ENCODE data around the gene STXBP5.

The STXBP5 gene

GRCh38 chr6:147211349-147211748 lies 7.1 kb downstream of the STXBP5 start:
- DNase-seq (ENCODE audit: low read depth) = no peak

- DNase-seq (ENCODE audit: low read depth) = no peak
These were observed 7.6 kb downstream of the STXBP5 start for GRCh38 chr6:147211831-147212230.

- DNase-seq (ENCODE audit: low read depth) = no peak
These were observed 8.4 kb downstream of the STXBP5 start for GRCh38 chr6:147212622-147213021.

- DNase-seq (ENCODE audit: low read depth) = no peak
These were observed 9.6 kb downstream of the STXBP5 start for GRCh38 chr6:147213772-147214171.

GRCh38 chr6:147214248-147215227 lies 10.3 kb downstream of the STXBP5 start:
- DNase-seq (ENCODE audit: low read depth) = no peak

GRCh38 chr6:147216915-147217314 lies 12.7 kb downstream of the STXBP5 start:
- no peak for DNase-seq (ENCODE audit: low read depth)

- no peak for DNase-seq (ENCODE audit: low read depth)
These were observed 13.7 kb downstream of the STXBP5 start for GRCh38 chr6:147217840-147218404.

- DNase-seq (ENCODE audit: low read depth) = no peak
These were observed 14.6 kb downstream of the STXBP5 start for GRCh38 chr6:147218797-147219196.

- DNase-seq (ENCODE audit: low read depth) = no peak
These were observed 15.2 kb downstream of the STXBP5 start for GRCh38 chr6:147219463-147219862.

- DNase-seq (ENCODE audit: low read depth) = no peak
These were observed 16.1 kb downstream of the STXBP5 start for GRCh38 chr6:147220345-147220744.

GRCh38 chr6:147221739-147222138 lies 17.5 kb downstream of the STXBP5 start:
- DNase-seq (ENCODE audit: low read depth) = no peak

- no peak for DNase-seq (ENCODE audit: low read depth)
These were observed 18.1 kb downstream of the STXBP5 start for GRCh38 chr6:147222160-147222838.

GRCh38 chr6:147223736-147224135 lies 19.5 kb downstream of the STXBP5 start:
- DNase-seq (ENCODE audit: low read depth) = no peak

GRCh38 chr6:147226163-147226724 lies 22.0 kb downstream of the STXBP5 start:
- no peak for DNase-seq (ENCODE audit: low read depth)

- DNase-seq (ENCODE audit: low read depth) = no peak
These were observed 22.7 kb downstream of the STXBP5 start for GRCh38 chr6:147226877-147227276.

GRCh38 chr6:147227770-147228320 lies 23.6 kb downstream of the STXBP5 start:
- no peak for DNase-seq (ENCODE audit: low read depth)

- no peak for DNase-seq (ENCODE audit: low read depth)
These were observed 27.4 kb downstream of the STXBP5 start for GRCh38 chr6:147231589-147231988.

- no peak for DNase-seq (ENCODE audit: low read depth)
These were observed 30.5 kb downstream of the STXBP5 start for GRCh38 chr6:147234685-147235084.

GRCh38 chr6:147238164-147238563 lies 33.9 kb downstream of the STXBP5 start:
- DNase-seq (ENCODE audit: low read depth) = no peak

GRCh38 chr6:147238906-147239305 lies 34.7 kb downstream of the STXBP5 start:
- DNase-seq (ENCODE audit: low read depth) = no peak

GRCh38 chr6:147244832-147245231 lies 40.6 kb downstream of the STXBP5 start:
- no peak for DNase-seq (ENCODE audit: low read depth)

GRCh38 chr6:147245693-147246092 lies 41.5 kb downstream of the STXBP5 start:
- DNase-seq (ENCODE audit: low read depth) = no peak
